WTC11 (cell line): ENCODE measurements around the gene C10orf71. TPM values are rescaled to one million over a fixed set of nuclear protein-coding genes. Genes with fewer than 3 reads are reported as not detected.

ENCODE experiments used
- ATAC-seq: fragments of 200-7000 bp; cut with Tn5 transposase; 2 replicates; pipeline ENCODE4 v1.10.0; 2021; ENCODE audit warnings: mild to moderate bottlenecking, moderate library complexity
- CTCF ChIA-PET: fragments of 300-600 bp; sonication (Branson Sonifier 250); formaldehyde crosslinking; loops from one replicate; lab custom pipeline; 2021; ENCODE audit warnings: antibody characterized with exemption; lab: Charles Lee
- POLR2A ChIA-PET: fragments of 350-600 bp; sonication (Branson Sonifier 250); formaldehyde crosslinking; loops from one replicate; lab custom pipeline; 2021; ENCODE audit warnings: antibody characterized with exemption; lab: Charles Lee
- DNase-seq: peaks from one replicate; pipeline ENCODE4 v3.0.0; 2021; ENCODE audit warnings: low spot score
- H3K27ac Mint-ChIP-seq: 2 replicates; pipeline ENCODE4 v1.8.0; 2021; ENCODE audit warnings: mixed read lengths
- H3K27me3 Mint-ChIP-seq: 2 replicates; pipeline ENCODE4 v1.8.0; 2021; ENCODE audit warnings: low read depth, mild to moderate bottlenecking, moderate library complexity, mixed read lengths
- H3K36me3 Mint-ChIP-seq: 2 replicates; pipeline ENCODE4 v1.8.0; 2021; ENCODE audit warnings: mixed read lengths
- H3K4me1 Mint-ChIP-seq: 2 replicates; pipeline ENCODE4 v1.8.0; 2022; ENCODE audit warnings: mixed read lengths
- H3K4me3 Mint-ChIP-seq: 2 replicates; pipeline ENCODE4 v1.8.0; 2021; ENCODE audit warnings: mild to moderate bottlenecking, moderate library complexity, mixed read lengths
- H3K9me3 Mint-ChIP-seq: 2 replicates; pipeline ENCODE4 v1.8.0; 2021; ENCODE audit warnings: mixed read lengths
- ARID4B ChIP-seq: sonication (generic); formaldehyde crosslinking; IDR thresholded peaks from 2 replicates; pipeline ENCODE4 v1.8.0; 2023; ENCODE audit warnings: missing genetic modification reagents, mild to moderate bottlenecking, borderline replicate concordance
- ATF1 ChIP-seq: sonication (generic); formaldehyde crosslinking; IDR thresholded peaks from 2 replicates; pipeline ENCODE4 v1.8.1; 2023; ENCODE audit warnings: mild to moderate bottlenecking, moderate library complexity, missing genetic modification reagents
- E2F1 ChIP-seq: sonication (generic); formaldehyde crosslinking; IDR thresholded peaks from 2 replicates; pipeline ENCODE4 v1.8.0; 2022; ENCODE audit warnings: mild to moderate bottlenecking, missing genetic modification reagents
- ELF4 ChIP-seq: sonication (generic); formaldehyde crosslinking; IDR thresholded peaks from 2 replicates; pipeline ENCODE4 v1.8.1; 2022; ENCODE audit warnings: low read depth, mild to moderate bottlenecking, moderate library complexity, missing genetic modification reagents
- EMX1 ChIP-seq: fragments of 250-450 bp; sonication (Bioruptor Pico); IDR thresholded peaks from 2 replicates; pipeline ENCODE4 v1.8.0; 2021; ENCODE audit warnings: mild to moderate bottlenecking
- FOXP4 ChIP-seq: sonication (generic); formaldehyde crosslinking; IDR thresholded peaks from 2 replicates; pipeline ENCODE4 v1.8.0; 2022; ENCODE audit warnings: mild to moderate bottlenecking, missing genetic modification reagents
- GRHL2 ChIP-seq: fragments of 250-450 bp; sonication (Bioruptor Pico); IDR thresholded peaks from 2 replicates; pipeline ENCODE4 v1.8.0; 2022; ENCODE audit warnings: mild to moderate bottlenecking, moderate library complexity; ENCODE audit not compliant: insufficient replicate concordance, severe bottlenecking
- KAT7 ChIP-seq: sonication (generic); formaldehyde crosslinking; IDR thresholded peaks from 2 replicates; pipeline ENCODE4 v1.8.1; 2023; ENCODE audit warnings: missing genetic modification reagents, mild to moderate bottlenecking, borderline replicate concordance
- MYBL2 ChIP-seq: sonication (generic); formaldehyde crosslinking; IDR thresholded peaks from 2 replicates; pipeline ENCODE4 v1.8.1; 2023; ENCODE audit warnings: mild to moderate bottlenecking, moderate library complexity, missing genetic modification reagents
- NFYB ChIP-seq: sonication (generic); formaldehyde crosslinking; conservative IDR thresholded peaks from 2 replicates; pipeline ENCODE4 v1.8.0; 2022; ENCODE audit warnings: low read depth, missing genetic modification reagents
- NR3C1 ChIP-seq: sonication (generic); formaldehyde crosslinking; conservative IDR thresholded peaks from 2 replicates; pipeline ENCODE4 v1.8.1; 2023; ENCODE audit warnings: low read depth, mild to moderate bottlenecking, missing genetic modification reagents
- RELA ChIP-seq: sonication (generic); formaldehyde crosslinking; IDR thresholded peaks from 2 replicates; pipeline ENCODE4 v1.8.1; 2022; ENCODE audit warnings: missing genetic modification reagents, mild to moderate bottlenecking, borderline replicate concordance
- SOX15 ChIP-seq: fragments of 250-450 bp; sonication (Bioruptor Pico); IDR thresholded peaks from 2 replicates; pipeline ENCODE4 v1.9.0; 2021; ENCODE audit warnings: mild to moderate bottlenecking
- TCF7 ChIP-seq: sonication (generic); formaldehyde crosslinking; IDR thresholded peaks from 2 replicates; pipeline ENCODE4 v1.8.0; 2022; ENCODE audit warnings: mild to moderate bottlenecking, low read depth, missing genetic modification reagents, moderate library complexity
- USF1 ChIP-seq: sonication (generic); formaldehyde crosslinking; IDR thresholded peaks from 2 replicates; pipeline ENCODE4 v1.8.0; 2022; ENCODE audit warnings: mild to moderate bottlenecking, missing genetic modification reagents
- USF2 ChIP-seq: sonication (generic); formaldehyde crosslinking; IDR thresholded peaks from 2 replicates; pipeline ENCODE4 v1.8.1; 2023; ENCODE audit warnings: mild to moderate bottlenecking, missing genetic modification reagents, moderate library complexity
- ZNF121 ChIP-seq: sonication (generic); formaldehyde crosslinking; IDR thresholded peaks from 2 replicates; pipeline ENCODE4 v1.8.0; 2023; ENCODE audit warnings: missing genetic modification reagents
- ZNF219 ChIP-seq: sonication (generic); formaldehyde crosslinking; IDR thresholded peaks from 2 replicates; pipeline ENCODE4 v1.8.0; 2023; ENCODE audit warnings: missing genetic modification reagents, mild to moderate bottlenecking, borderline replicate concordance
- ZNF317 ChIP-seq: sonication (generic); formaldehyde crosslinking; IDR thresholded peaks from 2 replicates; pipeline ENCODE4 v1.8.1; 2023; ENCODE audit warnings: low read depth, mild to moderate bottlenecking, moderate library complexity, missing genetic modification reagents, borderline replicate concordance
- total RNA-seq: library from RNA; stranded (reverse); gene quantifications from 3 replicates; pipeline ENCODE4 v1.2.3, GENCODE V29; 2021

The C10orf71 gene
- total RNA-seq, 1 experiment from 2014 or later = not detected

GRCh38 chr10:49311555-49312236 is 12.7 kb downstream of the C10orf71 start (continued):
- TF ChIP-seq KAT7 (CRISPR knock-in tag) (no peak), ATF1 (no peak), E2F1 (CRISPR knock-in tag) (no peak), SOX15 (no peak)

- H3K27me3 Mint-ChIP-seq = no peaks in the 10 kb centered on the region
- ATAC-seq = no peak
- TF ChIP-seq ELF4 (CRISPR knock-in tag) (no peak), ZNF121 (no peak), ARID4B (no peak), MYBL2 (no peak), NR3C1 (CRISPR knock-in tag) (no peak), USF1 (no peak), EMX1 (CRISPR knock-in tag) (no peak), NFYB (CRISPR knock-in tag) (no peak), USF2 (CRISPR knock-in tag) (no peak), TCF7 (no peak), RELA (CRISPR knock-in tag) (no peak), SOX15 (no peak), ZNF219 (CRISPR knock-in tag) (no peak), FOXP4 (CRISPR knock-in tag) (no peak), ZNF317 (CRISPR knock-in tag) (no peak), GRHL2 (CRISPR knock-in tag) (no peak)
- TF ChIP-seq, all 79 proteins: peak for 0
- Mint-ChIP-seq H3K4me1 (no peaks in the 10 kb centered on the region), H3K36me3 (no peaks in the 10 kb centered on the region), H3K27ac (no peak overlapping the region), H3K9me3 (peaks cover 10% of the 10 kb centered on the region), H3K4me3 (no peak overlapping the region)
- ChIA-PET CTCF (no interaction called here), POLR2A (interaction anchor here (0.7 kb wide), 1 partner anchor 96 kb away, joined by 3 read pairs; no protein-coding TSS in a partner anchor)
- no peak for DNase-seq
Observed at GRCh38 chr10:49312246-49312869, 13.4 kb downstream of the C10orf71 start.
